GM18861 (cell line): ENCODE results near the gene SYT15B.
A peak's percentile ranks its signal among the peaks of the same experiment; 100 is the strongest.
"Not testable (repeated sequence)": the region's sequence is repeated elsewhere in the genome, so short reads cannot be mapped to it uniquely, and the experiment has no call there.

Experiments used
- ATAC-seq: cut with Tn5 transposase; IDR thresholded peaks from one replicate; pipeline ENCODE4 v1.9.1; 2021; ENCODE audit not compliant: unreplicated experiment

SYT15B gene

GRCh38 chr10:47763554-47764175, at the start of gene SYT15B:
Gene SYT15B, minus strand, starts transcription at chr10:47763592. Its CDS starts 952 bp downstream, at chr10:47762640.
- not testable (repeated sequence) for ATAC-seq

- not testable (repeated sequence) for ATAC-seq
Observed at GRCh38 chr10:47779590-47779989, 16.2 kb upstream of the SYT15B start.

GRCh38 chr10:47775361-47776231, 12.2 kb upstream of the SYT15B start:
- ATAC-seq, result not testable (repeated sequence)

- not testable (repeated sequence) for ATAC-seq
Observed at GRCh38 chr10:47770745-47771144, 7.4 kb upstream of the SYT15B start.

- not testable (repeated sequence) for ATAC-seq
Observed at GRCh38 chr10:47768578-47769115, 5.3 kb upstream of the SYT15B start.

GRCh38 chr10:47768085-47768484, 4.7 kb upstream of the SYT15B start:
- not testable (repeated sequence) for ATAC-seq

- ATAC-seq, result not testable (repeated sequence)
Observed at GRCh38 chr10:47767236-47767635, 3.8 kb upstream of the SYT15B start.

- ATAC-seq, result not testable (repeated sequence)
Observed at GRCh38 chr10:47765232-47765631, 1.8 kb upstream of the SYT15B start.

GRCh38 chr10:47762674-47763553, 478 bp downstream of the SYT15B start:
- not testable (repeated sequence) for ATAC-seq

GRCh38 chr10:47758855-47759254, 4.5 kb downstream of the SYT15B start:
- ATAC-seq, result not testable (repeated sequence)

- not testable (repeated sequence) for ATAC-seq
Observed at GRCh38 chr10:47756169-47756568, 7.2 kb downstream of the SYT15B start.

- ATAC-seq, result not testable (repeated sequence)
Observed at GRCh38 chr10:47753871-47754270, 9.5 kb downstream of the SYT15B start.

- not testable (repeated sequence) for ATAC-seq
Observed at GRCh38 chr10:47753176-47753575, 10.2 kb downstream of the SYT15B start.

GRCh38 chr10:47751821-47752220, 11.6 kb downstream of the SYT15B start:
- not testable (repeated sequence) for ATAC-seq

- not testable (repeated sequence) for ATAC-seq
Observed at GRCh38 chr10:47750360-47750759, 13.0 kb downstream of the SYT15B start.

- ATAC-seq, result not testable (repeated sequence)
Observed at GRCh38 chr10:47746780-47747376, 16.5 kb downstream of the SYT15B start.

- not testable (repeated sequence) for ATAC-seq
Observed at GRCh38 chr10:47744881-47745280, 18.5 kb downstream of the SYT15B start.

- peak; percentile 67 for ATAC-seq
Observed at GRCh38 chr10:47743611-47744550, 19.5 kb downstream of the SYT15B start.

GRCh38 chr10:47740868-47741267, 22.5 kb downstream of the SYT15B start:
- ATAC-seq, result peak; percentile 77
